ENCODE data around the gene SH3TC1. TPM values are rescaled to one million over a fixed set of nuclear protein-coding genes. Genes with fewer than 3 reads are reported as not detected.

The SH3TC1 gene
- total RNA-seq, 1 donor from 2014 or later = 1.2 TPM

DNA sequence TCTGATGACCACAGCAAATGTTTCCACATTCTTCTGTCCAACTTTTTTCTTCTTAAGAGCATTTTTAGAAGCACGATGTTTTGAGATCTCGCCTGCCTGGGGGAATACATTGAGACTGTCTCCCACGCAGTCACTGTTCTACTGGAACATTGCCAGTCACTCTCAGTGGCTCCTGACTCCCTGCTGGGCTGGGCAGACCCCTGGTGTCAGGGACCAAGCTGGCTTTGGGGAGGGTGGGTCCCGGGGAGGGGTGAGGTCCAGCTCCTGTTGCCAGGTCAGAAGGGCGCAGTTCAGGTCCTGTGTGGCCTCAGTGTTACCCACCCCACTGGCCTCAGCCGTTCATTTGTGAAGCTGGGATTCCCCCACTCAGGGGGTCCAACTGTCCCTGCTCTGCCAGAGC lies 21.5 kb upstream of the SH3TC1 start:
- H3K9ac ChIP-seq (ENCODE audit: low read length) = no peak overlapping the region
- H3K27ac Mint-ChIP-seq (ENCODE audit: unreplicated experiment) = no peak overlapping the region
- H3K27me3 Mint-ChIP-seq (ENCODE audit: low read depth, unreplicated experiment) = peaks cover 39% of the 10 kb centered on the region
- H3K36me3 Mint-ChIP-seq (ENCODE audit: low read depth, unreplicated experiment) = no peaks in the 10 kb centered on the region
- FAIRE-seq (no peak), DNase-seq (ENCODE audit: low read depth) (no peak)
- H3K4me2 ChIP-seq (ENCODE audit: low read length) = no peak overlapping the region
- H3K27ac ChIP-seq (ENCODE audit: low read depth, low read length) = no peak overlapping the region
- peaks cover 9% of the 10 kb centered on the region for H3K27me3 ChIP-seq (ENCODE audit: insufficient read depth, low read length)
- H3K79me2 ChIP-seq (ENCODE audit: insufficient read depth, low read length) = no peaks in the 10 kb centered on the region
- no peak overlapping the region for H2AFZ ChIP-seq (ENCODE audit: low read depth, low read length)
- no peaks in the 10 kb centered on the region for H4K20me1 ChIP-seq (ENCODE audit: insufficient read depth, low read length)
- no peak overlapping the region for H3K4me3 Mint-ChIP-seq (ENCODE audit: unreplicated experiment)
- no peak overlapping the region for H3K4me3 ChIP-seq (ENCODE audit: insufficient read depth, low read depth, low read length)
- no peaks in the 10 kb centered on the region for H3K9me3 ChIP-seq (ENCODE audit: insufficient read depth, low read depth, low read length)
- no peaks in the 10 kb centered on the region for H3K9me3 Mint-ChIP-seq (ENCODE audit: unreplicated experiment)
- TF ChIP-seq, protein P1, sequence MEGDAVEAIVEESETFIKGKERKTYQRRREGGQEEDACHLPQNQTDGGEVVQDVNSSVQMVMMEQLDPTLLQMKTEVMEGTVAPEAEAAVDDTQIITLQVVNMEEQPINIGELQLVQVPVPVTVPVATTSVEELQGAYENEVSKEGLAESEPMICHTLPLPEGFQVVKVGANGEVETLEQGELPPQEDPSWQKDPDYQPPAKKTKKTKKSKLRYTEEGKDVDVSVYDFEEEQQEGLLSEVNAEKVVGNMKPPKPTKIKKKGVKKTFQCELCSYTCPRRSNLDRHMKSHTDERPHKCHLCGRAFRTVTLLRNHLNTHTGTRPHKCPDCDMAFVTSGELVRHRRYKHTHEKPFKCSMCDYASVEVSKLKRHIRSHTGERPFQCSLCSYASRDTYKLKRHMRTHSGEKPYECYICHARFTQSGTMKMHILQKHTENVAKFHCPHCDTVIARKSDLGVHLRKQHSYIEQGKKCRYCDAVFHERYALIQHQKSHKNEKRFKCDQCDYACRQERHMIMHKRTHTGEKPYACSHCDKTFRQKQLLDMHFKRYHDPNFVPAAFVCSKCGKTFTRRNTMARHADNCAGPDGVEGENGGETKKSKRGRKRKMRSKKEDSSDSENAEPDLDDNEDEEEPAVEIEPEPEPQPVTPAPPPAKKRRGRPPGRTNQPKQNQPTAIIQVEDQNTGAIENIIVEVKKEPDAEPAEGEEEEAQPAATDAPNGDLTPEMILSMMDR (IDR thresholded peaks at IDR 0.05; ENCODE audit: insufficient read depth, low read depth, low read length) = no peak
- no peak for TF ChIP-seq EZH2 (IDR thresholded peaks at IDR 0.05; ENCODE audit: insufficient read depth, low read length)
- no peaks in the 10 kb centered on the region for H3K4me1 ChIP-seq (ENCODE audit: insufficient read depth, low read length)
- no peaks in the 10 kb centered on the region for H3K36me3 ChIP-seq (ENCODE audit: insufficient read depth, low read length)
- H3K4me1 Mint-ChIP-seq (ENCODE audit: low read depth, unreplicated experiment) = peaks cover 4% of the 10 kb centered on the region

DNA sequence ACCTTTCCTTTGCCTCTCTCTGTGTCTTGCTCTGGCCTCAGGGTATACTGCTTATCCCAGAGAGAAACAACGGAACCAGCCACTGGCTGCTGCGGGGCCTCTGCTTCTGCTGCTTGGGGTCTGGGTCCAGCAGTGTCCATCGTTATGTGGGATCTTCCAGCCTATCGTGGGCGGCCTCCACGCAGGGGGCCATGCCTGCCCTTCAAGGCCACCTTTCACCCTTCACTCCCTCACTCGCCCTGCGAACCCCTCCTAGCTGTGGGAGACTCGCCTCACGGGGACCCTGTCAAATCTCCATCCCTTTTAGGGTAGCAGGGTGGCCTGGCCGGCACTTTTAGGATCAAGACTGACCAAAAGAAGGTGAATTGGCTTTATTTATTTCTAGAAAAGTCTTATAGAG lies 21.1 kb upstream of the SH3TC1 start:
- Mint-ChIP-seq H3K36me3 (ENCODE audit: low read depth, unreplicated experiment) (no peaks in the 10 kb centered on the region), H3K9me3 (ENCODE audit: unreplicated experiment) (no peaks in the 10 kb centered on the region), H3K4me3 (ENCODE audit: unreplicated experiment) (no peak overlapping the region), H3K27me3 (ENCODE audit: low read depth, unreplicated experiment) (peaks cover 39% of the 10 kb centered on the region), H3K4me1 (ENCODE audit: low read depth, unreplicated experiment) (peaks cover 4% of the 10 kb centered on the region), H3K27ac (ENCODE audit: unreplicated experiment) (no peak overlapping the region)
- no peak for TF ChIP-seq EZH2 (IDR thresholded peaks at IDR 0.05; ENCODE audit: insufficient read depth, low read length)
- TF ChIP-seq, protein P1 (IDR thresholded peaks at IDR 0.05; ENCODE audit: insufficient read depth, low read depth, low read length) = no peak
- Histone ChIP-seq H3K27ac (ENCODE audit: low read depth, low read length) (no peak overlapping the region), H3K4me1 (ENCODE audit: insufficient read depth, low read length) (peaks cover 2% of the 10 kb centered on the region), H4K20me1 (ENCODE audit: insufficient read depth, low read length) (no peaks in the 10 kb centered on the region), H3K79me2 (ENCODE audit: insufficient read depth, low read length) (no peaks in the 10 kb centered on the region), H3K4me2 (ENCODE audit: low read length) (no peak overlapping the region), H3K4me3 (ENCODE audit: insufficient read depth, low read depth, low read length) (no peak overlapping the region), H3K9me3 (ENCODE audit: insufficient read depth, low read depth, low read length) (no peaks in the 10 kb centered on the region), H2AFZ (ENCODE audit: low read depth, low read length) (no peak overlapping the region), H3K9ac (ENCODE audit: low read length) (no peak overlapping the region), H3K27me3 (ENCODE audit: insufficient read depth, low read length) (peaks cover 9% of the 10 kb centered on the region), H3K36me3 (ENCODE audit: insufficient read depth, low read length) (no peaks in the 10 kb centered on the region)
- no peak for FAIRE-seq
- no peak for DNase-seq (ENCODE audit: low read depth)

DNA sequence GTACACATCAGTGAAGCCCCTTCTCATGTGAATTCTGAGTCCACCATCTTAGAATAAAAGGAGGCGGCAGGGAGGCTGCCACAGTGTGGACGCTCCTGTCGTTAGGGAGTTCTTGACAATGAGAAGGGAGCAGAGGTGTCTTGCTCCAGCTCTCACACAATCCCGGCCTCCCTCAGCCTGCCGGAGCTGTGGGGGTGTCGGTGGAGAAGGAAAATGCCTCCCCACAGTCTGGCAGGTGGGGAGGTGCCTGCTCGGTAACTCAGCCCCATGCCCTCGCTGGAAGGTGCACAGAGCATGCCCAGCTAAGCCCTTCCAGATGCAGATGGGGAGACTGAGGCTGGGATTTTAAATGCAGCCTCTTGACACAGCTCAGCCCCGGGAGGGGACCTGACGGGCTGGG lies 20.0 kb upstream of the SH3TC1 start:
- no peak overlapping the region for H3K4me3 ChIP-seq (ENCODE audit: insufficient read depth, low read depth, low read length)
- no peaks in the 10 kb centered on the region for H3K9me3 ChIP-seq (ENCODE audit: insufficient read depth, low read depth, low read length)
- Mint-ChIP-seq H3K27ac (ENCODE audit: unreplicated experiment) (no peak overlapping the region), H3K4me1 (ENCODE audit: low read depth, unreplicated experiment) (peaks cover 4% of the 10 kb centered on the region), H3K9me3 (ENCODE audit: unreplicated experiment) (no peaks in the 10 kb centered on the region), H3K27me3 (ENCODE audit: low read depth, unreplicated experiment) (peaks cover 41% of the 10 kb centered on the region), H3K4me3 (ENCODE audit: unreplicated experiment) (no peak overlapping the region), H3K36me3 (ENCODE audit: low read depth, unreplicated experiment) (no peaks in the 10 kb centered on the region)
- no peaks in the 10 kb centered on the region for H3K79me2 ChIP-seq (ENCODE audit: insufficient read depth, low read length)
- FAIRE-seq (no peak), DNase-seq (ENCODE audit: low read depth) (no peak)
- H3K4me1 ChIP-seq (ENCODE audit: insufficient read depth, low read length) = peaks cover 9% of the 10 kb centered on the region
- TF ChIP-seq, protein P1 (IDR thresholded peaks at IDR 0.05; ENCODE audit: insufficient read depth, low read depth, low read length) = no peak
- TF ChIP-seq EZH2 (IDR thresholded peaks at IDR 0.05; ENCODE audit: insufficient read depth, low read length) = no peak
- no peak overlapping the region for H2AFZ ChIP-seq (ENCODE audit: low read depth, low read length)
- H3K36me3 ChIP-seq (ENCODE audit: insufficient read depth, low read length) = no peaks in the 10 kb centered on the region
- no peak overlapping the region for H3K27ac ChIP-seq (ENCODE audit: low read depth, low read length)
- H3K27me3 ChIP-seq (ENCODE audit: insufficient read depth, low read length) = peaks cover 8% of the 10 kb centered on the region
- no peaks in the 10 kb centered on the region for H4K20me1 ChIP-seq (ENCODE audit: insufficient read depth, low read length)
- H3K9ac ChIP-seq (ENCODE audit: low read length) = no peak overlapping the region
- no peak overlapping the region for H3K4me2 ChIP-seq (ENCODE audit: low read length)
